ENCODE results near the gene TEAD1. TPM values are rescaled to one million over a fixed set of nuclear protein-coding genes. Genes with fewer than 3 reads are reported as not detected.

TEAD1 gene
- total and polyA plus RNA-seq, 2 experiments from 2014 or later: 24.5 to 103 TPM

GRCh38 chr11:12629601-12630313 is 44.5 kb upstream of the TEAD1 start:
- no peak overlapping the region for H3K27ac Mint-ChIP-seq
- Histone ChIP-seq H3K4me3 (no peak overlapping the region), H3F3A (replicated peaks; ENCODE audit: low read depth) (no peaks in the 10 kb centered on the region), H3K79me2 (replicated peaks; ENCODE audit: insufficient read depth) (no peaks in the 10 kb centered on the region), H3K4me1 (ENCODE audit: insufficient read depth) (no peaks in the 10 kb centered on the region), H3K27ac (ENCODE audit: low read depth) (no peak overlapping the region), H3K27me3 (ENCODE audit: insufficient read depth) (no peaks in the 10 kb centered on the region), H2AFZ (no peak overlapping the region), H4K20me1 (replicated peaks; ENCODE audit: insufficient read depth) (no peaks in the 10 kb centered on the region), H3K9me2 (ENCODE audit: insufficient read depth) (no peaks in the 10 kb centered on the region), H3K36me3 (ENCODE audit: insufficient read depth) (no peaks in the 10 kb centered on the region), H3K4me2 (no peak overlapping the region)
- H3K4me1 Mint-ChIP-seq: no peaks in the 10 kb centered on the region
- H3K36me3 Mint-ChIP-seq (ENCODE audit: low read depth): no peaks in the 10 kb centered on the region
- no peak for TF ChIP-seq JUNB (IDR thresholded peaks at IDR 0.05; ENCODE audit: unreplicated experiment)
- no peak overlapping the region for H3K4me3 Mint-ChIP-seq
- DNase-seq (ENCODE audit: low spot score): no peak
- ATAC-seq: no peak
- peaks cover 4% of the 10 kb centered on the region; the same call in 1 of the 3 replicates for H3K9me3 Mint-ChIP-seq
- peaks cover 7% of the 10 kb centered on the region for H3K27me3 Mint-ChIP-seq (ENCODE audit: insufficient read depth, low read depth, poor library complexity)

GRCh38 chr11:12631651-12632050 is 42.6 kb upstream of the TEAD1 start:
- no peaks in the 10 kb centered on the region for H3F3A ChIP-seq (replicated peaks; ENCODE audit: low read depth)
- H3K27ac ChIP-seq (ENCODE audit: low read depth): no peak overlapping the region
- H3K4me3 ChIP-seq: no peak overlapping the region
- no peak overlapping the region for H2AFZ ChIP-seq
- no peaks in the 10 kb centered on the region for H3K79me2 ChIP-seq (replicated peaks; ENCODE audit: insufficient read depth)
- no peaks in the 10 kb centered on the region for H3K4me1 Mint-ChIP-seq
- DNase-seq (ENCODE audit: low spot score) (no peak), ATAC-seq (no peak)
- H3K27me3 ChIP-seq (ENCODE audit: insufficient read depth): no peaks in the 10 kb centered on the region
- TF ChIP-seq ZNF331 (CRISPR knock-in tag; IDR thresholded peaks at IDR 0.05; ENCODE audit: low read depth) (no peak), EZH2 (IDR thresholded peaks at IDR 0.05; ENCODE audit: low read depth, unreplicated experiment) (no peak), ZNF114 (CRISPR knock-in tag; IDR thresholded peaks at IDR 0.05) (no peak), STAT1 (IDR thresholded peaks at IDR 0.05; ENCODE audit: unreplicated experiment) (no peak), POLR2AphosphoS5 (IDR thresholded peaks at IDR 0.05; ENCODE audit: low read depth) (no peak), NANOG (IDR thresholded peaks at IDR 0.05; ENCODE audit: borderline replicate concordance) (no peak), CREB1 (CRISPR knock-in tag; IDR thresholded peaks at IDR 0.05; ENCODE audit: low read depth) (no peak), EZH2phosphoT487 (IDR thresholded peaks at IDR 0.05; ENCODE audit: unreplicated experiment) (no peak), CTCF (conservative IDR thresholded peaks at IDR 0.05; ENCODE audit: low read depth in 2 of 2) (no peak), REST (IDR thresholded peaks at IDR 0.05; ENCODE audit: unreplicated experiment) (no peak)
- peaks cover 7% of the 10 kb centered on the region for H3K27me3 Mint-ChIP-seq (ENCODE audit: insufficient read depth, low read depth, poor library complexity)
- H4K20me1 ChIP-seq (replicated peaks; ENCODE audit: insufficient read depth): no peaks in the 10 kb centered on the region
- no peak overlapping the region for H3K27ac Mint-ChIP-seq
- H3K4me1 ChIP-seq (ENCODE audit: insufficient read depth): no peaks in the 10 kb centered on the region
- H3K4me3 Mint-ChIP-seq: no peak overlapping the region
- no peaks in the 10 kb centered on the region for H3K36me3 ChIP-seq (ENCODE audit: insufficient read depth)
- H3K36me3 Mint-ChIP-seq (ENCODE audit: low read depth): no peaks in the 10 kb centered on the region
- no peaks in the 10 kb centered on the region for H3K9me2 ChIP-seq (ENCODE audit: insufficient read depth)
- H3K9me3 Mint-ChIP-seq: 0 out of 3 replicates have a peak, but pooled peaks cover under 1% of the 10 kb centered on the region
- no peak overlapping the region for H3K4me2 ChIP-seq
